GM12892 (cell line): ENCODE results near the gene ATE1.

Experiments used
- POLR2A ChIP-seq: IDR thresholded peaks from 2 replicates; pipeline ENCODE4 v1.6.1; 2011; ENCODE audit warnings: low read depth, low read length, control low read depth
- POLR2AphosphoS5 ChIP-seq: IDR thresholded peaks from 2 replicates; pipeline ENCODE4 v1.6.1; 2011; ENCODE audit warnings: low read depth, low read length, control low read depth
- TAF1 ChIP-seq: IDR thresholded peaks from 2 replicates; pipeline ENCODE4 v1.6.1; 2011; ENCODE audit warnings: low read depth, mild to moderate bottlenecking, control low read depth, low read length, borderline replicate concordance

DNA sequence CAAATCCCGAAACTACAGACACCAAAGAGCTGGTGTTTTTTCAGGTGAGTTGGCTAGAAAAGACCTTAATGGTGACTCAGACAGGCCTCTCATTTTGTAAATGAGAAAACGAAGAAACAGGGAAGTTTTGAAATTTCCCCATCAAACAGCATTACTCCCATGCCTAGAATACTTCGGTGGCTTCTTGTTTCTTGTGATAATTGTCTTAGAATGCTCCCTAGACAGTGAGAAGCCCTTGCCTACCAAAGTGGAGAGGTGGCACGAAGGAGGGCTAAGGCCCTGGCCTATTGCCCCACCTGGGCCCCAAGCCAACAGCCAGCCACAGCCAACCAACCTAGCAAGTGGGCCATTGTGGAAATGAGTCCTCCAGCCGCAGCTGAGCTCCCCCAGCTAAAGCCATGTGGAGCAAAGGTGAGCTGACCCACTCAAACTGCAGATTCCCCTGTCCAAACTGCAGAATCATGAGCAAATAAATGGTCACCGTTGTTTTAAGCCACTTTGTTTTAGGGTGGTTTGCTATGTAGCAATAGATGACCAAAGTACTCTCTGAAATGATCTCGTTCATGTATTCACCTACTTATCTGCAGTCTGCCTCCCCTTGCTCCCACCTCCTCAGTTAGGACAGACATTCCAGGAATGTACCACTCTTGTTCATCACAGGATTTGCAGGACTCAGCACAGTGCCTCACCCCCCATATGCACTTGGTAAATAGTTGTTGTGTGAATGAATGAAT lies 231.9 kb downstream of the ATE1 start:
- TF ChIP-seq POLR2A (no peak), POLR2AphosphoS5 (no peak), TAF1 (no peak)
